OCI-M2 (cell line): ENCODE measurements around the gene RASGEF1B.

Experiments
- DNase-seq: peaks from one replicate; lab custom pipeline; 2025; ENCODE audit not compliant: unreplicated experiment; lab: John Stamatoyannopoulos, UW

RASGEF1B gene

DNA sequence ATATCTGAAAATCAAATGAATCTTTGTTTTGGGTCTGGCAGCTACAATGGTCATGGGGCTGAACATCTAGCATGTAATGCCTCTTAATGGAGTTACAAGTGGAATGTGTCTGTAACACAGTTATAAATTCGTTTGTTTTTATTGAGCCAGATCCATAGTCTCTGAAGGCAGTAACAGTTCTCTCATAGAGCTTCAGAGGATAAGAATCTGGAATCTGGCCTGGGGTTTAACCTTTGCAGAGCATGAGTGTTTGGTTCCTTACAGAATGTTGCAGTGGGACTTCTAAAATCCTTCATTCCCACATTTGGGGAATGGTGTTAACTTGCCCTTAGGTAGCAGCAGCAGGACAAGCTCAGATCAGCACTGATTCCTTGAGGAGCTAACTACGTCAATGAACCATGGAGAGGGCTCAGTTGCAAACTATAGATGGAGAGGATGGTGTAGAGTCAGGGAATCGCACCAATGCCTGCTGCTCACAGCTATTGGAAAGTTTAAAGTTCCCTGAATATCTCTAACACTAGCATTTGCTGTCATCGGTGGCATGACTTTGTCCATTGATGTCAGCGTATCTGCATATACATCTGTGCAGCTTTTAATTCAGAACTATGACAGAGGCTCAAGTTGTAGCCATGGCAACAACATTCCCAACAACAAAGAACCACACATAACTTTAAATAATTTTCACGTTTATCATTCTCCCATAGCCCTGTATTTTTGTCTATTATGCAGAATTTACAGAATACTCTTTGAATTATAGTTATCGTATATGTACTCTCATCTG lies 72.2 kb downstream of the RASGEF1B start:
- no peak for DNase-seq

GRCh38 chr4:81398379-81398778 lies 73.3 kb downstream of the RASGEF1B start:
- no peak for DNase-seq

DNA sequence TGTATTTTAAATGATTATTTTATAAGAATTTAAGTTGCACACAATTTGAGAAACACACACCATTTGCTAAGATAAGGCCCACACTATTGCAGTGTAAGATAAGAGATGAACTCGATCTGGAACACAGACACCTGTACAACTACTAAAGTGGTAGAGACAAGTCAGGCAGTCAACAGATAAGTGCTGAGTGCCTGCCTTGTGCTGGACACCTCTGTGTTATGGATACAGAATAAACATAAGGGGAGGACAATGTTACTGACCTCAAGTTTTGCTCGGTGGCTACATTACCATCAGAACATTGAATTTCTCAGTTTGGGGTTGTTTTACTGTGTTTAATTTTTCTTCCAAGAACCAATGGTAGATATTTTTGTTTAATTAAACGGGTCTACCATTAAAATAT lies 74.1 kb downstream of the RASGEF1B start:
- no peak for DNase-seq

GRCh38 chr4:81395239-81395638 lies 76.5 kb downstream of the RASGEF1B start:
- DNase-seq, result no peak

- DNase-seq, result no peak
Observed at GRCh38 chr4:81392164-81392563, 79.5 kb downstream of the RASGEF1B start.

- no peak for DNase-seq
Observed at GRCh38 chr4:81389720-81390119, 82.0 kb downstream of the RASGEF1B start.

DNA sequence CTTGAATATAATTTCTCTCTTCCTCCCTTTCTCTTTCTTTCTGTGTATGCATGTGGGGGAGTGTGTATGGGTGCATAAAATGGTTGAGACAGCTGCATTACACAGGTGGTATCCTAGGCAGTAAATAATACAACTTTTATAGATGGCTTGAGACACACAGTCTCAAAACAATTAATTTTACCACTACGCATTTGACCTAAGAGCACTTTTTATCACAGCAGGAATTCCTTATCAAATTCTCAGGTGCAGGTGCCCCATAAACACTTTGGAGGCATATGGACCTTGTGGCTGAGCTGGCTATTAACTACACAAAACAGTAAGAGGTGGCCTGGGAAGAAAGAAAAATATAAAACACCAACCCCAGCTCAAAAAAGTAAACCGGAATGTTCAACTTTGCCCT lies 91.3 kb downstream of the RASGEF1B start:
- no peak for DNase-seq

DNA sequence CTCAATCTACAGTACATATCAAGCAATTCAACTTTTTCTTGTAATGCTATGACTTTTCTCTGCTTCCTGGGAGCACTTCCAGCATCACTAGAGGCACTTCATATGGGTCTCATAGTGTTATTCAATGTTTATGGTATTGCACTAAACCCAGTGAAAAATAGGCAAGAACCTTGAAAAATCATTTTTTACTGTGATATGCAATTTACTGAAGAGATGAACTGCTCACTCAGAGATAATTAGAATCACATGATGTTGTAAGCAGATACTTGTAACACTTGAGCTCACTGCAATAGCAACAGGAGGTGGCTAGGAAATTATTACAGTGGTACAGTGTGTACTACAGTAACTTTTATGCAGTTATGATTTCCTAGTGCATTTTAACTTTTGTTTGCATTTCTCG lies 93.3 kb downstream of the RASGEF1B start:
- DNase-seq, result no peak

DNA sequence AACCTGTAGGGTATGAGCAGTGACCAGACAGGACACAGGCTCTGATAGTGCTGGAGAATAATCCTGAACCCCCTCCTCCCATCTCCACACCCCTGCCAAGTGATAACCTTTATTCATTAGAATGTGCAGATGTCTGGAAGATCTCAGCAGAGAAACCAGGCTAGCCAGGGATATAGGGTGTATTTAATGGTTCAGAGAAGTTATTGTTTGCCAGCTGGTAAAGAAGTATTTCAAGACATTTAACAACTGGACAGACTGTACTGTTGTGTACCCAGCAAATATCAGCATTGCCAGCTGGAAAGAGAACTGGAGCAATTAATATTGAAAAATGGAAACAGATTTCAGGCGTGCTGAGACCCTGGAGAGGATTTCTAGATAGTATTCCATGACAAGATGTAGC lies 94.5 kb downstream of the RASGEF1B start:
- no peak for DNase-seq

DNA sequence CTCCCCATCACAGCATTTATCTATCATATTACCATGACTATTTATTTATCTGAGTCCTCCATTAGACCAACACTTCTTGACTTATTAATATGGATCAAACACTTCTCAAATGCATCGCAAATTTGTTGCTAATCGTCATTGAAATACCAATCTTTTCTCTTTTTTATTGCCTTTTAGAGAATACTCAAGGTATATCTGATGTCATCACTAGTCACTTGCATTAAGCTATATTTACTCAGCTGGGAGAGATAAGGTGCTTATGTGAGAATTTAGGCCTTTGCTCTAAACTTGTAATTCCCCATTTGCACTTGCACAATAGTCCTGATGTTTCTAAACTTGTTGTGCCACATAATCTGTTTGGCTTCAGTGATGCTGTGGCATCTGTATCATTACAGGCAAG lies 95.0 kb downstream of the RASGEF1B start:
- no peak for DNase-seq
